Right atrium auricular region (tissue), 2 donors: ENCODE data around the gene CACNA2D1. TPM values are rescaled to one million over a fixed set of nuclear protein-coding genes. Genes with fewer than 3 reads are reported as not detected.

Source experiments
- DNase-seq: peaks from one replicate; pipeline ENCODE4 v3.0.0-alpha.2; 2019; ENCODE audit warnings: low spot score
- H3K27ac ChIP-seq, 2 donors: fragments of 200-600 bp; sonication (generic); 1 replicate in 1 of 2; 2 replicates in 1 of 2; pipeline ENCODE4 v1.5.1; 2016 to 2019
- H3K27me3 ChIP-seq, 2 donors: fragments of 200-600 bp; sonication (generic); one replicate each; pipeline versions ENCODE4 v1.5.1 to v1.6.0; 2017 to 2019
- H3K36me3 ChIP-seq: fragments of 200-600 bp; sonication (generic); one replicate; pipeline ENCODE4 v1.5.1; 2016
- H3K4me1 ChIP-seq, 2 donors: fragments of 200-600 bp; sonication (generic); one replicate each; pipeline versions ENCODE4 v1.5.1 to v1.6.0; 2017 to 2019
- H3K4me3 ChIP-seq, 2 donors: fragments of 200-600 bp; sonication (generic); 1 replicate in 1 of 2; 2 replicates in 1 of 2; pipeline ENCODE4 v1.5.1; 2017 to 2019; ENCODE audit warnings: mild to moderate bottlenecking in 1 of 2, moderate library complexity in 1 of 2
- H3K9me3 ChIP-seq, 2 donors: fragments of 200-600 bp; sonication (generic); one replicate each; pipeline ENCODE4 v1.5.1; 2019
- total RNA-seq, 2 donors: library from RNA; depleted of rRNA; stranded (reverse); fragments of >200 nt; gene quantifications; one replicate each; pipeline ENCODE4 v1.1.0, GENCODE V29; 2016
- TF ChIP-seq, protein P1 (sequence below), 2 donors: fragments of 200-600 bp; sonication (generic); IDR thresholded peaks; one replicate each; pipeline ENCODE4 v1.5.1; 2019; ENCODE audit warnings: antibody characterized with exemption in 2 of 2

Gene CACNA2D1
- total RNA-seq, 2 donors from 2014 or later = 31.5 to 54.5 TPM

DNA sequence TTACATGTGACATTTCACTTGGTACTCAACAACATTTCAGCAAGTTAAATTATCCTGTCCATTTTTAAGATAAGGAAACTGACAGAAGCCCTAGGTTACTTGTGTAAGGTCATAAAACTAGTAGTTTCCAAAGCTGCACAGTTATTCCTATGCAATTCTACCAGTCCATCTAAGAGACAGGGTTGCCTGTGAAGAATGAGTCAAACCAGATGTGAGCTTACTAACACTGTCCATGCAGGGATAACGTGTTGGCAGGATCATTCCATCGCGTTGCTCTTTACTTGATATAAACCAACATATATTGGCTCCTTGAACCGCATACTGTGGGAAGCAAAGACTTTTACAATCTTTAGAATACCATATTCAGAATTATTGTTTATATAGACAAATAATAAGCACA lies 392.8 kb downstream of the CACNA2D1 start:
- Histone ChIP-seq H3K9me3 (no peaks in the 10 kb centered on the region), H3K4me1 (peaks cover 0 to 18% of the 10 kb centered on the region in 2 donors), H3K36me3 (no peaks in the 10 kb centered on the region), H3K4me3 (no peak overlapping the region), H3K27ac (no peak overlapping the region), H3K27me3 (no peaks in the 10 kb centered on the region)
- TF ChIP-seq, protein P1, sequence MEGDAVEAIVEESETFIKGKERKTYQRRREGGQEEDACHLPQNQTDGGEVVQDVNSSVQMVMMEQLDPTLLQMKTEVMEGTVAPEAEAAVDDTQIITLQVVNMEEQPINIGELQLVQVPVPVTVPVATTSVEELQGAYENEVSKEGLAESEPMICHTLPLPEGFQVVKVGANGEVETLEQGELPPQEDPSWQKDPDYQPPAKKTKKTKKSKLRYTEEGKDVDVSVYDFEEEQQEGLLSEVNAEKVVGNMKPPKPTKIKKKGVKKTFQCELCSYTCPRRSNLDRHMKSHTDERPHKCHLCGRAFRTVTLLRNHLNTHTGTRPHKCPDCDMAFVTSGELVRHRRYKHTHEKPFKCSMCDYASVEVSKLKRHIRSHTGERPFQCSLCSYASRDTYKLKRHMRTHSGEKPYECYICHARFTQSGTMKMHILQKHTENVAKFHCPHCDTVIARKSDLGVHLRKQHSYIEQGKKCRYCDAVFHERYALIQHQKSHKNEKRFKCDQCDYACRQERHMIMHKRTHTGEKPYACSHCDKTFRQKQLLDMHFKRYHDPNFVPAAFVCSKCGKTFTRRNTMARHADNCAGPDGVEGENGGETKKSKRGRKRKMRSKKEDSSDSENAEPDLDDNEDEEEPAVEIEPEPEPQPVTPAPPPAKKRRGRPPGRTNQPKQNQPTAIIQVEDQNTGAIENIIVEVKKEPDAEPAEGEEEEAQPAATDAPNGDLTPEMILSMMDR (IDR thresholded peaks at IDR 0.05) = no peak
- no peak for DNase-seq

DNA sequence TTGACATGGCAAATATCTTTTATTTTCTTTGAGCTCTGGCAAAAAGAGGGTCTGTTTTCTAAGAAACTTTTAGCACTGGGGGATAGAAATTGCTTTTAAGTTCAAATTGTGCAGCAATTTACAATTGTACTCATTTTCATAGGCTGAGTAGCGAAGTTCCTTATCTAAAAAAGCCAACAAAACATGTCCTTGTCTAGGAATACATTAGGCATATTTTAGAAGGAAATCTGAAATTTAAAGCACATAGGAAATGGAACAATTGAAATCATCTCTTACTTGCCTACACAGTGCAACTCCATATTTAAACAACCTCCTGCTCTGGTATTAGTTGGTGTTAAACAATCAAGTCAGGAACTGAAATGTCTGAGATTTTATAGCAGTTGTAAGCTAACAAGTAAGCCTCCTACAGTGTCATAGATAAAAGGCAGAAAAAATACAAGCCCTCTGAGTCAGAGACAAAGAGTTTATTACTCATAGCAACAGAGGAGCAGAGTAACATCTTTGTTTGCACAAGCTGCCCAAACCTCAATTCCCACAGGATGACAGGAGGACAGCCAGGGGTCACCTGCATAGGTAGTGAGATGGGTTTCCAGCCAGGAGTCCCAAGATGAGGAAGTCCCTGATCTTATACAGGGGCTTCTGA lies 393.6 kb downstream of the CACNA2D1 start:
- Histone ChIP-seq H3K27me3 (no peaks in the 10 kb centered on the region), H3K9me3 (no peaks in the 10 kb centered on the region), H3K4me3 (no peak overlapping the region), H3K36me3 (no peaks in the 10 kb centered on the region), H3K27ac (peak overlapping the region in 1 of 2 donors; percentile 1), H3K4me1 (peaks cover 0 to 18% of the 10 kb centered on the region in 2 donors)
- DNase-seq = no peak
- TF ChIP-seq, protein P1 (IDR thresholded peaks at IDR 0.05) = no peak

DNA sequence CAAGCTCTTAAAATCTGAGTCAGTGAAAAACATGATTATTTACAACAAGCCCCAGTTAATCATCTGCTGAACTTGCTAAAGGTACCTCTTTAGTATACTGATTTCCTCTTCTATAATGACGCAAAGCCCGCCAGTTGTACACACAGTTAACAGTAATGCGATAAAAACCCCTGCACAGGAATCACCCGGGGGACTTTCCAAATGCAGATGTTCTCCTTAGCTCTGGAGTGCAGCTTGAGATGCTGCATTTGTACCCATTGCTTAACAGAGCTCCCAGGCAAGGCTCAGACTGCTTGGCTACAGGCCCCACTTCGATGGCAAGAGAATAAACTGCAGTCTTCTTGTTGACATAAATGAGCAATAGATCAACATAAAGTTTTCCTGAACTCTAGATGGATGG lies 394.1 kb downstream of the CACNA2D1 start:
- Histone ChIP-seq H3K4me3 (no peak overlapping the region), H3K4me1 (peaks cover 0 to 18% of the 10 kb centered on the region in 2 donors), H3K27me3 (no peaks in the 10 kb centered on the region), H3K36me3 (no peaks in the 10 kb centered on the region), H3K27ac (peak overlapping the region in 1 of 2 donors; percentile 1), H3K9me3 (no peaks in the 10 kb centered on the region)
- DNase-seq = no peak
- TF ChIP-seq, protein P1 (IDR thresholded peaks at IDR 0.05) = no peak

DNA sequence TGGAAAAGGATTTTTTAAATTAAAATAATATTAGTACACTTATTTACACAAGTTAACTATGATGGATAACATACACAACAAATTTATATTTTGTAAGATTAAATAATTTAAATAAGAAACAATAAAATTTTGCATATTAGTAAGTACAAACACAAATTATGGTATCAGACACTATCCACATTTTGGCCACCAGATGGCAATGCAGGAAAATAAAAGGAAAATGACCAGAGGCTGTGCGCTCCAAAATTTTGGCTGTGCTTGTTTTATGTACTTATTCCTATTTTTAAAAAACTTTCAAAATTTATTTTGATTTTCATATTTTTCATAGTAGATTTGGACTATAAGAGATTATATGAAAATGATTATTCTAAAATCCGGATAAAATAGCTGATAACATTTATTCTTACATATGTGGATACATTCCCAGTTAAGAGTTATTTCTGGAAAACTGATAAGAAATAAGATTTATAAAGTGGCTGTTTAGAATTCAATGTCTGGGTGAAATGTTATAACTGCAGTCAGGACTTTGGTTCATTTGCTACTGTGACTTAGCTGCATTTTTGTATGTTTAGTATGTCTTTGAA lies 399.0 kb downstream of the CACNA2D1 start:
- no peaks in the 10 kb centered on the region for H3K9me3 ChIP-seq

DNA sequence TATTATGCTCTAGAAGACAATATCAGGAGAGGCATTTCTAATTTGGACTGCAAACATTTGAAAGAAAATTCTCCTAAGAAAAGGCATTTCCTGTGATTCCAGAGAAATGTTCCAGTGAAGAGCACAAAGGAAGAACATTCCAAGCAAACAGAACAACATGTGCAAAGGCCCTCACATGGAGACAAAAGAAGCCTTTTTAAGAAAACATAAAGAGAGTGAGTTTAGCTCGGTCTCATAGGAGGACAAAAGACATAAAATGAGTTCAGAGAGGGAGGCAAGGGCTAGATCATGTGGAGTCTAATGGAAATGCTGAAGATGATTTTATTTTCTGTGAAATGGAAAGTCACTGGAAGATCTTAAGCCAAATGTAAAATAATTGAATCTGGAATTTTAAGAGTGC lies 404.0 kb downstream of the CACNA2D1 start:
- no peaks in the 10 kb centered on the region for H3K9me3 ChIP-seq
- H3K36me3 ChIP-seq = no peaks in the 10 kb centered on the region
- no peak for DNase-seq
- H3K27ac ChIP-seq = no peak overlapping the region
- no peaks in the 10 kb centered on the region for H3K27me3 ChIP-seq
- H3K4me3 ChIP-seq = no peak overlapping the region
- TF ChIP-seq, protein P1 (IDR thresholded peaks at IDR 0.05) = no peak
- no peaks in the 10 kb centered on the region for H3K4me1 ChIP-seq

More for the DNA sequence above, 399.0 kb downstream of the CACNA2D1 start:
- TF ChIP-seq, protein P1 (IDR thresholded peaks at IDR 0.05) = peak; percentile 52 to 78
- Histone ChIP-seq H3K27ac (no peak overlapping the region), H3K4me1 (peaks cover 0 to 3% of the 10 kb centered on the region in 2 donors), H3K36me3 (no peaks in the 10 kb centered on the region), H3K4me3 (no peak overlapping the region), H3K27me3 (no peaks in the 10 kb centered on the region)
- peak; percentile 65 for DNase-seq
